ENCODE results near the gene POLDIP3. TPM values are rescaled to one million over a fixed set of nuclear protein-coding genes. Genes with fewer than 3 reads are reported as not detected.
"Not testable (repeated sequence)": the region's sequence is repeated elsewhere in the genome, so short reads cannot be mapped to it uniquely, and the experiment has no call there.

POLDIP3 gene
- total and polyA plus RNA-seq, 3 experiments from 2014 or later = 78.0 to 82.8 (median 80.0) TPM

- H3K27ac ChIP-seq (ENCODE audit: low read depth, low read length) = no peak overlapping the region
These were observed 78.5 kb downstream of the POLDIP3 start for GRCh38 chr22:42536166-42536565.

GRCh38 chr22:42535082-42535731 lies 79.5 kb downstream of the POLDIP3 start:
- CTCF ChIA-PET, POLR2A ChIA-PET, H3K4me3 Mint-ChIP-seq: not testable (repeated sequence)

More at GRCh38 chr22:42536166-42536565, 78.5 kb downstream of the POLDIP3 start:
- Histone ChIP-seq H3K4me3 (ENCODE audit: low read length) (no peak overlapping the region), H3K4me1 (ENCODE audit: insufficient read depth, low read length) (peaks cover 7% of the 10 kb centered on the region), H3K36me3 (ENCODE audit: insufficient read depth, low read length) (no peaks in the 10 kb centered on the region), H3K27me3 (ENCODE audit: insufficient read depth, low read length, poor library complexity, severe bottlenecking) (no peaks in the 10 kb centered on the region), H3K9me3 (ENCODE audit: low read length) (no peaks in the 10 kb centered on the region)
- H3K9me3 Mint-ChIP-seq = no peaks in the 10 kb centered on the region
- H3K4me3 Mint-ChIP-seq = peak overlapping the region in 1 of 7 donors; percentile 65
- DNase-seq = no peak
- H3K4me1 Mint-ChIP-seq = peaks cover 11 to 17% (median 11%) of the 10 kb centered on the region in 3 donors
- H3K27me3 Mint-ChIP-seq = no peaks in the 10 kb centered on the region
- H3K36me3 Mint-ChIP-seq = peaks cover 0 to 2% (median 0%) of the 10 kb centered on the region in 3 donors
- H3K27ac Mint-ChIP-seq = no peak overlapping the region
- ChIA-PET CTCF (interaction anchor here (1.2 kb wide), 1 partner anchor 9 kb away, joined by 3 read pairs; no protein-coding TSS in a partner anchor), POLR2A (no interaction called here)

More at GRCh38 chr22:42535082-42535731, 79.5 kb downstream of the POLDIP3 start:
- not testable (repeated sequence) for H3K4me3 ChIP-seq (ENCODE audit: low read length); H3K27me3 Mint-ChIP-seq; DNase-seq; H3K27ac Mint-ChIP-seq; H3K27me3 ChIP-seq (ENCODE audit: insufficient read depth, low read length, poor library complexity, severe bottlenecking); H3K27ac ChIP-seq (ENCODE audit: low read depth, low read length); H3K4me1 ChIP-seq (ENCODE audit: insufficient read depth, low read length); H3K9me3 Mint-ChIP-seq; H3K9me3 ChIP-seq (ENCODE audit: low read length); H3K36me3 ChIP-seq (ENCODE audit: insufficient read depth, low read length); H3K36me3 Mint-ChIP-seq
- peaks cover 11 to 17% (median 11%) of the 10 kb centered on the region in 3 donors for H3K4me1 Mint-ChIP-seq

Other genes starting within 250 kb of the POLDIP3 start
- under 1 TPM; 0.16 to 0.31 TPM for gene NFAM1, start 182.5 kb downstream of the POLDIP3 start, total RNA-seq
- not detected for gene NFAM1, start 182.5 kb downstream of the POLDIP3 start, polyA plus RNA-seq
- 100 to 1,000 TPM; 173 to 175 TPM for gene RRP7A, start 95.1 kb downstream of the POLDIP3 start, total RNA-seq
- 62.5 TPM for gene RRP7A, start 95.1 kb downstream of the POLDIP3 start, polyA plus RNA-seq
- 1 to 10 TPM; 1.3 to 1.4 TPM for gene SERHL2, start 60.9 kb downstream of the POLDIP3 start, total RNA-seq
- gene SERHL2, start 60.9 kb downstream of the POLDIP3 start, polyA plus RNA-seq = 0.60 TPM
- under 1 TPM; 0.51 to 0.74 TPM for gene ATP5MGL, start 25.7 kb upstream of the POLDIP3 start, total RNA-seq
- 0.51 TPM for gene ATP5MGL, start 25.7 kb upstream of the POLDIP3 start, polyA plus RNA-seq
- 10 to 100 TPM; 70.9 to 75.1 TPM for gene CYB5R3, start 34.5 kb upstream of the POLDIP3 start, total RNA-seq
- gene CYB5R3, start 34.5 kb upstream of the POLDIP3 start, polyA plus RNA-seq = 105 TPM
- not detected for gene A4GALT, start 106.0 kb upstream of the POLDIP3 start, total RNA-seq
- not detected for gene A4GALT, start 106.0 kb upstream of the POLDIP3 start, polyA plus RNA-seq
- gene ARFGAP3, start 242.4 kb upstream of the POLDIP3 start, total RNA-seq = 10 to 100 TPM; 32.2 to 33.0 TPM
- gene ARFGAP3, start 242.4 kb upstream of the POLDIP3 start, polyA plus RNA-seq = 50.0 TPM

Measured in CD8-positive, alpha-beta memory T cell (primary cell).